Neural cell (in vitro differentiated cells): ENCODE measurements around the gene ZNF622. TPM values are rescaled to one million over a fixed set of nuclear protein-coding genes. Genes with fewer than 3 reads are reported as not detected.

Source experiments
- H2AFZ ChIP-seq: fragments of 200-600, 300-800 bp; sonication (generic), shearing (Covaris generic); 2 replicates; pipeline ENCODE4 v1.6.0; 2014; ENCODE audit warnings: low read depth, mild to moderate bottlenecking, antibody characterized with exemption, low read length, moderate library complexity
- H3F3A ChIP-seq: fragments of 200-600 bp; shearing (Covaris generic); 2 replicates; pipeline ENCODE4 v1.6.1; 2016; ENCODE audit warnings: mild to moderate bottlenecking, moderate library complexity, mixed read lengths, antibody characterized with exemption, low read length; ENCODE audit not compliant: insufficient read depth, poor library complexity, severe bottlenecking
- H3K27ac ChIP-seq: fragments of 200-600, 300-800 bp; sonication (generic), shearing (Covaris generic); 2 replicates; pipeline ENCODE4 v1.5.1; 2014; ENCODE audit warnings: mild to moderate bottlenecking, low read length, moderate library complexity
- H3K27me3 ChIP-seq: fragments of 300-800, 200-600 bp; sonication (generic), shearing (Covaris generic); 2 replicates; pipeline ENCODE4 v1.6.0; 2014; ENCODE audit warnings: mild to moderate bottlenecking, low read depth, low read length, moderate library complexity; ENCODE audit not compliant: insufficient read depth
- H3K36me3 ChIP-seq: fragments of 300-800, 200-600 bp; sonication (generic), shearing (Covaris generic); 2 replicates; pipeline ENCODE4 v1.5.1; 2014; ENCODE audit warnings: mild to moderate bottlenecking, antibody characterized with exemption, low read length, moderate library complexity; ENCODE audit not compliant: insufficient read depth
- H3K4me2 ChIP-seq: fragments of 300-800, 200-600 bp; sonication (generic), shearing (Covaris generic); 2 replicates; pipeline ENCODE4 v1.6.0; 2014; ENCODE audit warnings: mild to moderate bottlenecking, low read length
- H3K4me3 ChIP-seq: fragments of 300-800, 200-600 bp; sonication (generic), shearing (Covaris generic); 2 replicates; pipeline ENCODE4 v1.5.1; 2014; ENCODE audit warnings: mild to moderate bottlenecking, low read length, moderate library complexity
- H3K79me2 ChIP-seq: fragments of 200-600 bp; shearing (Covaris generic); replicated peaks from 2 replicates; pipeline ENCODE4 v1.6.0; 2014; ENCODE audit warnings: mild to moderate bottlenecking, low read length, moderate library complexity; ENCODE audit not compliant: insufficient read depth
- H3K9ac ChIP-seq: fragments of 300-800, 200-600 bp; sonication (generic), shearing (Covaris generic); 2 replicates; pipeline ENCODE4 v1.6.1; 2016; ENCODE audit warnings: mild to moderate bottlenecking, low read length, mixed read lengths
- H3K9me2 ChIP-seq: fragments of 200-600 bp; shearing (Covaris generic); 2 replicates; pipeline ENCODE4 v1.6.1; 2016; ENCODE audit warnings: mild to moderate bottlenecking, low read length, mixed read lengths; ENCODE audit not compliant: insufficient read depth
- H3K9me3 ChIP-seq: fragments of 200-600, 300-800 bp; sonication (generic), shearing (Covaris generic); 2 replicates; pipeline ENCODE4 v1.6.1; 2016; ENCODE audit warnings: mild to moderate bottlenecking, mixed run types, low read length, moderate library complexity, mixed read lengths
- H4K20me1 ChIP-seq: fragments of 200-600 bp; shearing (Covaris generic); 2 replicates; pipeline ENCODE4 v1.6.1; 2016; ENCODE audit warnings: mild to moderate bottlenecking, mixed run types; ENCODE audit not compliant: insufficient read depth
- EP300 ChIP-seq: fragments of 450-650 bp; conservative IDR thresholded peaks from 2 replicates; pipeline ENCODE4 v1.6.1; 2014; ENCODE audit warnings: antibody characterized with exemption, mild to moderate bottlenecking, moderate library complexity; ENCODE audit not compliant: poor library complexity, severe bottlenecking
- EZH2 ChIP-seq: fragments of 200-600, 300-800 bp; shearing (Covaris generic), sonication (generic); IDR thresholded peaks from 2 replicates; pipeline ENCODE4 v1.6.1; 2014; ENCODE audit warnings: antibody characterized with exemption, low read length, borderline replicate concordance, mild to moderate bottlenecking; ENCODE audit not compliant: insufficient read depth, poor library complexity, severe bottlenecking
- MXI1 ChIP-seq: fragments of 450-650 bp; conservative IDR thresholded peaks from 2 replicates; pipeline ENCODE4 v1.6.1; 2014; ENCODE audit warnings: antibody characterized with exemption, mild to moderate bottlenecking; ENCODE audit not compliant: poor library complexity, severe bottlenecking
- POLR2AphosphoS5 ChIP-seq: IDR thresholded peaks from 2 replicates; pipeline ENCODE4 v1.6.1; 2012
- RAD21 ChIP-seq: fragments of 450-650 bp; conservative IDR thresholded peaks from 2 replicates; pipeline ENCODE4 v1.6.1; 2014; ENCODE audit warnings: antibody characterized with exemption, mild to moderate bottlenecking, moderate library complexity
- SMC3 ChIP-seq: fragments of 450-650 bp; conservative IDR thresholded peaks from 2 replicates; pipeline ENCODE4 v1.6.1; 2014; ENCODE audit warnings: antibody characterized with exemption, mild to moderate bottlenecking, moderate library complexity; ENCODE audit not compliant: poor library complexity
- TAF1 ChIP-seq: IDR thresholded peaks from 2 replicates; pipeline ENCODE4 v1.6.1; 2012; ENCODE audit warnings: low read depth
- polyA plus RNA-seq: library from polyadenylated mRNA; depleted of rRNA; stranded (reverse); fragments of >200 nt; gene quantifications from 2 replicates; pipeline ENCODE4 v1.2.3, GENCODE V29; 2014
- TF ChIP-seq, protein P1 (sequence below): fragments of 450-650 bp; IDR thresholded peaks from 2 replicates; pipeline ENCODE4 v1.5.1; 2014; ENCODE audit warnings: antibody characterized with exemption, mild to moderate bottlenecking, moderate library complexity; ENCODE audit not compliant: poor library complexity, severe bottlenecking
- TF ChIP-seq, protein P2 (sequence below): IDR thresholded peaks from 2 replicates; pipeline ENCODE4 v1.6.1; 2012; ENCODE audit warnings: borderline replicate concordance

The ZNF622 gene
- polyA plus RNA-seq, 1 donor from 2014 or later = 45.9 TPM

DNA sequence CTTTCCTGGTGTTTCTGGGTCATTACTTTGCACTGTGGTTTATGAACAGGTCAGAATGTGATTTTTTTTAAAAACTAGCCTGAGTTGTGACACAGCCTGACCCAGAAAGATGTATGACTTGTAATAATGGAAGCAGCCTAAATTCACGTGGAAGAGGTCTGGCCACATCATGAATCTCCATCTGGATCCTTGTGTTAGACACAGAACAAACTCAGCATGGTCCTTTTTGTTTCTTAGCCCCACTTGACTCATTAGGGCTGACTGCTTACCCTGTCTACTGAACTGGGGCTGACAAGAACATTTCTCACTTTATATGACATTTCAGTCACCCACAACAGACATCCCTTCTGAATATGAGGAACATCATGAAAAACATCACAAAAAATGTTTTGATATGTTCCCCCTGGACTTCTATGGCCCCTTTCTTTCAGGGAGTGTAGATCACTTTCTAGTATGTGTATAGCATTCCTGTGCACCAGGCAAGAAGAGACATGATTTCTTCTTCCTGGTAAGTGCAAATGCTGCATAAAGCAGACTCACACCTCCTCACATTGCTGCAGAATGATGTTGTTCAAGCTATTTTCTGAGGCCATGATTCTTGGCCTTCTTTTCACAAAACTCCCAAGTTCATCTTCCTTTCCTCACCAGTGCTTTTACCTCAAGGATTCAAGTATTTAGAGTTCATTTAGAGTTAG, 52.3 kb downstream of the ZNF622 start:
- Histone ChIP-seq H3K27ac (no peak overlapping the region), H3K9me3 (no peaks in the 10 kb centered on the region), H3K36me3 (no peaks in the 10 kb centered on the region), H3K27me3 (no peaks in the 10 kb centered on the region), H3K9ac (no peak overlapping the region), H3K9me2 (no peaks in the 10 kb centered on the region), H4K20me1 (no peaks in the 10 kb centered on the region), H3K4me3 (no peak overlapping the region), H3K79me2 (no peaks in the 10 kb centered on the region), H3F3A (no peaks in the 10 kb centered on the region), H2AFZ (no peak overlapping the region), H3K4me2 (no peak overlapping the region)
- TF ChIP-seq, protein P1, sequence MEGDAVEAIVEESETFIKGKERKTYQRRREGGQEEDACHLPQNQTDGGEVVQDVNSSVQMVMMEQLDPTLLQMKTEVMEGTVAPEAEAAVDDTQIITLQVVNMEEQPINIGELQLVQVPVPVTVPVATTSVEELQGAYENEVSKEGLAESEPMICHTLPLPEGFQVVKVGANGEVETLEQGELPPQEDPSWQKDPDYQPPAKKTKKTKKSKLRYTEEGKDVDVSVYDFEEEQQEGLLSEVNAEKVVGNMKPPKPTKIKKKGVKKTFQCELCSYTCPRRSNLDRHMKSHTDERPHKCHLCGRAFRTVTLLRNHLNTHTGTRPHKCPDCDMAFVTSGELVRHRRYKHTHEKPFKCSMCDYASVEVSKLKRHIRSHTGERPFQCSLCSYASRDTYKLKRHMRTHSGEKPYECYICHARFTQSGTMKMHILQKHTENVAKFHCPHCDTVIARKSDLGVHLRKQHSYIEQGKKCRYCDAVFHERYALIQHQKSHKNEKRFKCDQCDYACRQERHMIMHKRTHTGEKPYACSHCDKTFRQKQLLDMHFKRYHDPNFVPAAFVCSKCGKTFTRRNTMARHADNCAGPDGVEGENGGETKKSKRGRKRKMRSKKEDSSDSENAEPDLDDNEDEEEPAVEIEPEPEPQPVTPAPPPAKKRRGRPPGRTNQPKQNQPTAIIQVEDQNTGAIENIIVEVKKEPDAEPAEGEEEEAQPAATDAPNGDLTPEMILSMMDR = no peak
- TF ChIP-seq, protein P2, sequence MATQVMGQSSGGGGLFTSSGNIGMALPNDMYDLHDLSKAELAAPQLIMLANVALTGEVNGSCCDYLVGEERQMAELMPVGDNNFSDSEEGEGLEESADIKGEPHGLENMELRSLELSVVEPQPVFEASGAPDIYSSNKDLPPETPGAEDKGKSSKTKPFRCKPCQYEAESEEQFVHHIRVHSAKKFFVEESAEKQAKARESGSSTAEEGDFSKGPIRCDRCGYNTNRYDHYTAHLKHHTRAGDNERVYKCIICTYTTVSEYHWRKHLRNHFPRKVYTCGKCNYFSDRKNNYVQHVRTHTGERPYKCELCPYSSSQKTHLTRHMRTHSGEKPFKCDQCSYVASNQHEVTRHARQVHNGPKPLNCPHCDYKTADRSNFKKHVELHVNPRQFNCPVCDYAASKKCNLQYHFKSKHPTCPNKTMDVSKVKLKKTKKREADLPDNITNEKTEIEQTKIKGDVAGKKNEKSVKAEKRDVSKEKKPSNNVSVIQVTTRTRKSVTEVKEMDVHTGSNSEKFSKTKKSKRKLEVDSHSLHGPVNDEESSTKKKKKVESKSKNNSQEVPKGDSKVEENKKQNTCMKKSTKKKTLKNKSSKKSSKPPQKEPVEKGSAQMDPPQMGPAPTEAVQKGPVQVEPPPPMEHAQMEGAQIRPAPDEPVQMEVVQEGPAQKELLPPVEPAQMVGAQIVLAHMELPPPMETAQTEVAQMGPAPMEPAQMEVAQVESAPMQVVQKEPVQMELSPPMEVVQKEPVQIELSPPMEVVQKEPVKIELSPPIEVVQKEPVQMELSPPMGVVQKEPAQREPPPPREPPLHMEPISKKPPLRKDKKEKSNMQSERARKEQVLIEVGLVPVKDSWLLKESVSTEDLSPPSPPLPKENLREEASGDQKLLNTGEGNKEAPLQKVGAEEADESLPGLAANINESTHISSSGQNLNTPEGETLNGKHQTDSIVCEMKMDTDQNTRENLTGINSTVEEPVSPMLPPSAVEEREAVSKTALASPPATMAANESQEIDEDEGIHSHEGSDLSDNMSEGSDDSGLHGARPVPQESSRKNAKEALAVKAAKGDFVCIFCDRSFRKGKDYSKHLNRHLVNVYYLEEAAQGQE = no peak
- no peak for TF ChIP-seq SMC3
- TF ChIP-seq EP300 = no peak
- no peak for TF ChIP-seq TAF1
- TF ChIP-seq EZH2 = no peak
- no peak for TF ChIP-seq POLR2AphosphoS5
- no peak for TF ChIP-seq MXI1
- no peak for TF ChIP-seq RAD21

DNA sequence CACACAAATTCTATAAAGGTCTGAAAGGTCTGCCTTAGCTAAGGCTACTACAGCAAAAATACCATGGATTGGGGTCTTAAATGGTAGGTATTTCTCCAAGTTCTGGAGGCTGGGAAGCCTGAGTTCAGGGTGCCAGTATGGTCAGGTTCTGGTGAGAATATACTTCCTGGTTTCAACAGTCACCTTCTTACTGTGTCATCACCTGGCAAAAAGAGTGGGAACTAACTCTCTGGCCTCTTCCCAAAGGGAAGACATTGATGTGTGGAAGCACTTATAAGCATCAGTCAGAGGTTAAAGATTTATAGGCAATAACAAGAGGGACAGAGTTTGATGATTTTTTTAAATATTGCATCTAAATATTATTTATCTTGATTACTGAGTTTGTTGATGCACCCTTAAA, 53.0 kb downstream of the ZNF622 start:
- Histone ChIP-seq H3K27me3 (no peaks in the 10 kb centered on the region), H2AFZ (no peak overlapping the region), H3K27ac (no peak overlapping the region), H3F3A (no peaks in the 10 kb centered on the region), H3K9me3 (no peaks in the 10 kb centered on the region), H3K4me3 (no peak overlapping the region), H3K79me2 (no peaks in the 10 kb centered on the region), H3K36me3 (no peaks in the 10 kb centered on the region), H3K9me2 (no peaks in the 10 kb centered on the region), H3K9ac (no peak overlapping the region), H3K4me2 (no peak overlapping the region), H4K20me1 (no peaks in the 10 kb centered on the region)
- TF ChIP-seq SMC3 (no peak), MXI1 (no peak), TAF1 (no peak), EZH2 (no peak), EP300 (no peak), RAD21 (no peak), POLR2AphosphoS5 (no peak)
- TF ChIP-seq, protein P1 = no peak
- TF ChIP-seq, protein P2 = no peak
